Measurements from ENCODE around the gene MFSD1. TPM values are rescaled to one million over a fixed set of nuclear protein-coding genes. Genes with fewer than 3 reads are reported as not detected.

The MFSD1 gene
- total RNA-seq, 1 donor from 2014 or later, result 59.2 TPM

- Histone ChIP-seq H3K4me1 (peaks cover 40% of the 10 kb centered on the region), H3K36me3 (no peaks in the 10 kb centered on the region), H3K27me3 (no peaks in the 10 kb centered on the region), H3K27ac (no peak overlapping the region), H3K9me3 (no peaks in the 10 kb centered on the region), H3K4me3 (no peak overlapping the region)
- DNase-seq (ENCODE audit: extremely low spot score in 2 of 2), result no peak
- TF ChIP-seq POLR2A (IDR thresholded peaks at IDR 0.05) (no peak), CTCF (IDR thresholded peaks at IDR 0.05) (no peak), POLR2AphosphoS5 (IDR thresholded peaks at IDR 0.05; ENCODE audit: insufficient read depth in 1 of 2, low read depth in 1 of 2) (no peak)
- intact Hi-C loops (cut with DNase I), result no loop called here
Observed at GRCh38 chr3:158771577-158771976, 30.3 kb upstream of the MFSD1 start.

- no peak overlapping the region for H3K27ac ChIP-seq
- no peaks in the 10 kb centered on the region for H3K9me3 ChIP-seq
- H3K4me3 ChIP-seq, result no peak overlapping the region
- TF ChIP-seq POLR2AphosphoS5 (IDR thresholded peaks at IDR 0.05; ENCODE audit: insufficient read depth in 1 of 2, low read depth in 1 of 2) (no peak), POLR2A (IDR thresholded peaks at IDR 0.05) (no peak), CTCF (IDR thresholded peaks at IDR 0.05) (no peak)
- intact Hi-C loops (cut with DNase I), result no loop called here
- no peaks in the 10 kb centered on the region for H3K27me3 ChIP-seq
- no peak for DNase-seq (ENCODE audit: extremely low spot score in 2 of 2)
- H3K4me1 ChIP-seq, result peaks cover 40% of the 10 kb centered on the region
- no peaks in the 10 kb centered on the region for H3K36me3 ChIP-seq
Observed at GRCh38 chr3:158771982-158772381, 29.9 kb upstream of the MFSD1 start.

GRCh38 chr3:158773166-158773565, 28.7 kb upstream of the MFSD1 start:
- Histone ChIP-seq H3K4me3 (no peak overlapping the region), H3K9me3 (no peaks in the 10 kb centered on the region), H3K36me3 (no peaks in the 10 kb centered on the region), H3K4me1 (peaks cover 28% of the 10 kb centered on the region), H3K27me3 (no peaks in the 10 kb centered on the region), H3K27ac (no peak overlapping the region)
- DNase-seq (ENCODE audit: extremely low spot score in 2 of 2), result no peak
- intact Hi-C loops (cut with DNase I), result no loop called here
- TF ChIP-seq CTCF (IDR thresholded peaks at IDR 0.05), result no peak
- TF ChIP-seq POLR2AphosphoS5 (IDR thresholded peaks at IDR 0.05; ENCODE audit: insufficient read depth in 1 of 2, low read depth in 1 of 2), result no peak
- no peak for TF ChIP-seq POLR2A (IDR thresholded peaks at IDR 0.05)

GRCh38 chr3:158773845-158774830, 27.7 kb upstream of the MFSD1 start:
- no peaks in the 10 kb centered on the region for H3K36me3 ChIP-seq
- no peaks in the 10 kb centered on the region for H3K27me3 ChIP-seq
- H3K9me3 ChIP-seq, result no peaks in the 10 kb centered on the region
- no peak overlapping the region for H3K4me3 ChIP-seq
- no peak for DNase-seq (ENCODE audit: extremely low spot score in 2 of 2)
- TF ChIP-seq POLR2AphosphoS5 (IDR thresholded peaks at IDR 0.05; ENCODE audit: insufficient read depth in 1 of 2, low read depth in 1 of 2) (no peak), CTCF (IDR thresholded peaks at IDR 0.05) (no peak), POLR2A (IDR thresholded peaks at IDR 0.05) (no peak)
- no peak overlapping the region for H3K27ac ChIP-seq
- intact Hi-C loops (cut with DNase I), result no loop called here
- H3K4me1 ChIP-seq, result peaks cover 19% of the 10 kb centered on the region

GRCh38 chr3:158774965-158775364, 26.9 kb upstream of the MFSD1 start:
- Histone ChIP-seq H3K27me3 (no peaks in the 10 kb centered on the region), H3K36me3 (no peaks in the 10 kb centered on the region), H3K4me3 (no peak overlapping the region), H3K27ac (no peak overlapping the region), H3K4me1 (peaks cover 13% of the 10 kb centered on the region), H3K9me3 (no peaks in the 10 kb centered on the region)
- TF ChIP-seq CTCF (IDR thresholded peaks at IDR 0.05) (no peak), POLR2AphosphoS5 (IDR thresholded peaks at IDR 0.05; ENCODE audit: insufficient read depth in 1 of 2, low read depth in 1 of 2) (no peak), POLR2A (IDR thresholded peaks at IDR 0.05) (no peak)
- no peak for DNase-seq (ENCODE audit: extremely low spot score in 2 of 2)
- intact Hi-C loops (cut with DNase I), result no loop called here
